HEK293 (cell line): ENCODE results near the gene IRF6.

Experiments used
- BCL11B ChIP-seq: fragments of 450-650 bp; formaldehyde crosslinking; IDR thresholded peaks from 2 replicates; pipeline ENCODE4 v1.5.1; 2016; ENCODE audit warnings: low read depth, missing biosample characterization, missing genetic modification characterization
- CTCF ChIP-seq: fragments of 450-650 bp; formaldehyde crosslinking; IDR thresholded peaks from 2 replicates; pipeline ENCODE4 v1.5.1; 2016; ENCODE audit warnings: missing biosample characterization, missing genetic modification characterization
- EGR2 ChIP-seq: fragments of 450-650 bp; formaldehyde crosslinking; IDR thresholded peaks from 2 replicates; pipeline ENCODE4 v1.5.1; 2016; ENCODE audit warnings: low read depth, missing biosample characterization, missing genetic modification characterization
- REST ChIP-seq: fragments of 450-650 bp; formaldehyde crosslinking; IDR thresholded peaks from 2 replicates; pipeline ENCODE4 v1.5.1; 2016; ENCODE audit warnings: missing biosample characterization, missing genetic modification characterization
- ZBTB49 ChIP-seq: fragments of 450-650 bp; formaldehyde crosslinking; IDR thresholded peaks from 2 replicates; pipeline ENCODE4 v1.5.1; 2016; ENCODE audit warnings: missing biosample characterization, missing genetic modification characterization, low read depth
- ZBTB7A ChIP-seq: fragments of 450-650 bp; formaldehyde crosslinking; IDR thresholded peaks from 2 replicates; pipeline ENCODE4 v1.5.1; 2016; ENCODE audit warnings: low read depth, missing biosample characterization, missing genetic modification characterization
- ZNF274 ChIP-seq, 2 experiments: fragments of 200-500 bp in 1 of 2; fragments of 450-650 bp in 1 of 2; sonication (Bioruptor generic) in 1 of 2; formaldehyde crosslinking in 1 of 2; IDR thresholded peaks; 2 replicates each; pipeline versions ENCODE4 v1.5.1 to v1.6.1; 2014 to 2016; ENCODE audit warnings: borderline replicate concordance in 1 of 2, inconsistent platforms in 1 of 2, low read length in 1 of 2, missing biosample characterization in 1 of 2, missing genetic modification characterization in 1 of 2
- ZNF501 ChIP-seq: fragments of 450-650 bp; formaldehyde crosslinking; IDR thresholded peaks from 2 replicates; pipeline ENCODE4 v1.5.1; 2016; ENCODE audit warnings: missing biosample characterization, missing genetic modification characterization
- ZNF629 ChIP-seq: fragments of 450-650 bp; formaldehyde crosslinking; IDR thresholded peaks from 2 replicates; pipeline ENCODE4 v1.5.1; 2017; ENCODE audit warnings: missing biosample characterization, missing genetic modification characterization
- ZNF677 ChIP-seq: fragments of 450-650 bp; IDR thresholded peaks from 2 replicates; pipeline ENCODE4 v1.5.0; 2018; ENCODE audit warnings: missing biosample characterization, mild to moderate bottlenecking, missing genetic modification characterization, moderate library complexity
- ZNF791 ChIP-seq: fragments of 450-650 bp; formaldehyde crosslinking; IDR thresholded peaks from 2 replicates; pipeline ENCODE4 v1.5.1; 2016; ENCODE audit warnings: missing biosample characterization, missing genetic modification characterization
- ZNF792 ChIP-seq: fragments of 450-650 bp; formaldehyde crosslinking; IDR thresholded peaks from 2 replicates; pipeline ENCODE4 v1.5.1; 2016; ENCODE audit warnings: missing biosample characterization, missing genetic modification characterization
- ZNF843 ChIP-seq: fragments of 450-650 bp; formaldehyde crosslinking; IDR thresholded peaks from 2 replicates; pipeline ENCODE4 v1.5.1; 2016; ENCODE audit warnings: missing biosample characterization, missing genetic modification characterization

- no peak for TF ChIP-seq BCL11B (tag by site-specific recombination)
- no peak for TF ChIP-seq ZBTB49 (tag by site-specific recombination)
- no peak for TF ChIP-seq REST (tag by site-specific recombination)
- TF ChIP-seq ZNF274 (IDR thresholded peaks at IDR 0.05; ENCODE audit: low read length), result no peak
- TF ChIP-seq ZNF274 (tag by site-specific recombination; IDR thresholded peaks at IDR 0.05; ENCODE audit: borderline replicate concordance), result no peak
- TF ChIP-seq ZNF677, result no peak
- TF ChIP-seq CTCF, result no peak
- no peak for TF ChIP-seq ZNF791 (tag by site-specific recombination)
- TF ChIP-seq EGR2 (tag by site-specific recombination), result no peak
- TF ChIP-seq ZBTB7A (tag by site-specific recombination), result no peak
- no peak for TF ChIP-seq ZNF843
- TF ChIP-seq ZNF501 (tag by site-specific recombination), result no peak
- TF ChIP-seq ZNF629 (tag by site-specific recombination), result no peak
- TF ChIP-seq ZNF792, result no peak
Observed at GRCh38 chr1:209803568-209803967, 2.4 kb downstream of the IRF6 start.
